ENCODE data around the gene SERPINC1. TPM values are rescaled to one million over a fixed set of nuclear protein-coding genes. Genes with fewer than 3 reads are reported as not detected.

SERPINC1 gene
- total and polyA plus RNA-seq, 9 of the 15 experiments (the other 6 are each of a cell fraction or from before 2014, with no cell fraction given): 0.07 to 1.2 (median 0.50) TPM

DNA sequence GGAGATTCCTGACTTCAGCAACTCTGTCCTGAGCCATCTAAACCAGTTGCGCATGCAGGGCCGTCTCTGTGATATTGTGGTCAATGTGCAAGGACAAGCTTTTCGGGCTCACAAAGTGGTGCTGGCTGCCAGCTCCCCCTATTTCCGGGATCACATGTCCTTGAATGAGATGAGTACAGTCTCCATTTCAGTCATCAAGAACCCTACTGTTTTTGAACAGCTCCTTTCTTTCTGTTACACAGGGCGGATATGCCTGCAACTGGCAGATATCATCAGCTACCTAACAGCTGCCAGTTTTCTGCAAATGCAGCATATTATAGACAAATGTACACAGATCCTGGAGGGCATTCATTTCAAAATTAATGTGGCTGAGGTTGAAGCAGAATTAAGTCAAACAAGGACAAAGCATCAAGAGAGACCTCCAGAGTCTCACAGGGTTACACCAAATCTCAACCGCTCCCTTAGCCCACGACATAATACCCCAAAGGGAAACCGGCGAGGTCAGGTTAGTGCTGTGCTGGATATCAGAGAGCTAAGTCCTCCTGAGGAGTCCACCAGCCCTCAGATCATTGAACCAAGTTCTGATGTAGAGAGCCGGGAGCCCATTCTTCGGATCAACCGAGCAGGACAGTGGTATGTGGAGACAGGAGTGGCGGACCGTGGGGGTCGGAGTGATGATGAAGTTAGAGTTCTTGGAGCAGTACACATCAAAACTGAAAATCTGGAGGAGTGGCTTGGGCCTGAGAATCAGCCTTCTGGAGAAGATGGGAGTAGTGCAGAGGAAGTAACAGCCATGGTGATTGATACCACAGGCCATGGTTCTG is 46.7 kb downstream of the SERPINC1 start (continued):
- TF ChIP-seq, protein P1, sequence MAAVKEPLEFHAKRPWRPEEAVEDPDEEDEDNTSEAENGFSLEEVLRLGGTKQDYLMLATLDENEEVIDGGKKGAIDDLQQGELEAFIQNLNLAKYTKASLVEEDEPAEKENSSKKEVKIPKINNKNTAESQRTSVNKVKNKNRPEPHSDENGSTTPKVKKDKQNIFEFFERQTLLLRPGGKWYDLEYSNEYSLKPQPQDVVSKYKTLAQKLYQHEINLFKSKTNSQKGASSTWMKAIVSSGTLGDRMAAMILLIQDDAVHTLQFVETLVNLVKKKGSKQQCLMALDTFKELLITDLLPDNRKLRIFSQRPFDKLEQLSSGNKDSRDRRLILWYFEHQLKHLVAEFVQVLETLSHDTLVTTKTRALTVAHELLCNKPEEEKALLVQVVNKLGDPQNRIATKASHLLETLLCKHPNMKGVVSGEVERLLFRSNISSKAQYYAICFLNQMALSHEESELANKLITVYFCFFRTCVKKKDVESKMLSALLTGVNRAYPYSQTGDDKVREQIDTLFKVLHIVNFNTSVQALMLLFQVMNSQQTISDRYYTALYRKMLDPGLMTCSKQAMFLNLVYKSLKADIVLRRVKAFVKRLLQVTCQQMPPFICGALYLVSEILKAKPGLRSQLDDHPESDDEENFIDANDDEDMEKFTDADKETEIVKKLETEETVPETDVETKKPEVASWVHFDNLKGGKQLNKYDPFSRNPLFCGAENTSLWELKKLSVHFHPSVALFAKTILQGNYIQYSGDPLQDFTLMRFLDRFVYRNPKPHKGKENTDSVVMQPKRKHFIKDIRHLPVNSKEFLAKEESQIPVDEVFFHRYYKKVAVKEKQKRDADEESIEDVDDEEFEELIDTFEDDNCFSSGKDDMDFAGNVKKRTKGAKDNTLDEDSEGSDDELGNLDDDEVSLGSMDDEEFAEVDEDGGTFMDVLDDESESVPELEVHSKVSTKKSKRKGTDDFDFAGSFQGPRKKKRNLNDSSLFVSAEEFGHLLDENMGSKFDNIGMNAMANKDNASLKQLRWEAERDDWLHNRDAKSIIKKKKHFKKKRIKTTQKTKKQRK (IDR thresholded peaks at IDR 0.05; ENCODE audit: borderline replicate concordance, low read depth, low read length): no peak
- no peak for TF ChIP-seq RB1 (IDR thresholded peaks at IDR 0.05; ENCODE audit: low read depth)
- no peak for TF ChIP-seq ZNF785 (CRISPR knock-in tag; IDR thresholded peaks at IDR 0.05)
- no peak for TF ChIP-seq CEBPB (tag; IDR thresholded peaks at IDR 0.05)
- TF ChIP-seq, protein P2, sequence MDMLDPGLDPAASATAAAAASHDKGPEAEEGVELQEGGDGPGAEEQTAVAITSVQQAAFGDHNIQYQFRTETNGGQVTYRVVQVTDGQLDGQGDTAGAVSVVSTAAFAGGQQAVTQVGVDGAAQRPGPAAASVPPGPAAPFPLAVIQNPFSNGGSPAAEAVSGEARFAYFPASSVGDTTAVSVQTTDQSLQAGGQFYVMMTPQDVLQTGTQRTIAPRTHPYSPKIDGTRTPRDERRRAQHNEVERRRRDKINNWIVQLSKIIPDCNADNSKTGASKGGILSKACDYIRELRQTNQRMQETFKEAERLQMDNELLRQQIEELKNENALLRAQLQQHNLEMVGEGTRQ (CRISPR knock-in tag; IDR thresholded peaks at IDR 0.05): peak; percentile 47; the same call in 1 of the 2 replicates
- TF ChIP-seq, protein P3, sequence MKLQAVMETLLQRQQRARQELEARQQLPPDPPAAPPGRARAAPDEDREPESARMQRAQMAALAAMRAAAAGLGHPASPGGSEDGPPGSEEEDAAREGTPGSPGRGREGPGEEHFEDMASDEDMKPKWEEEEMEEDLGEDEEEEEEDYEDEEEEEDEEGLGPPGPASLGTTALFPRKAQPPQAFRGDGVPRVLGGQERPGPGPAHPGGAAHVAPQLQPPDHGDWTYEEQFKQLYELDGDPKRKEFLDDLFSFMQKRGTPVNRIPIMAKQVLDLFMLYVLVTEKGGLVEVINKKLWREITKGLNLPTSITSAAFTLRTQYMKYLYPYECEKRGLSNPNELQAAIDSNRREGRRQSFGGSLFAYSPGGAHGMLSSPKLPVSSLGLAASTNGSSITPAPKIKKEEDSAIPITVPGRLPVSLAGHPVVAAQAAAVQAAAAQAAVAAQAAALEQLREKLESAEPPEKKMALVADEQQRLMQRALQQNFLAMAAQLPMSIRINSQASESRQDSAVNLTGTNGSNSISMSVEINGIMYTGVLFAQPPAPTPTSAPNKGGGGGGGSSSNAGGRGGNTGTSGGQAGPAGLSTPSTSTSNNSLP (IDR thresholded peaks at IDR 0.05; ENCODE audit: borderline replicate concordance, low read depth, low read length): no peak
- no peak for TF ChIP-seq ZNF124 (CRISPR knock-in tag; IDR thresholded peaks at IDR 0.05)
- 0 out of 2 replicates have a peak, but pooled peaks have one; percentile 23 for TF ChIP-seq MIER1 (IDR thresholded peaks at IDR 0.05; ENCODE audit: low read depth)
- TF ChIP-seq, protein P4, sequence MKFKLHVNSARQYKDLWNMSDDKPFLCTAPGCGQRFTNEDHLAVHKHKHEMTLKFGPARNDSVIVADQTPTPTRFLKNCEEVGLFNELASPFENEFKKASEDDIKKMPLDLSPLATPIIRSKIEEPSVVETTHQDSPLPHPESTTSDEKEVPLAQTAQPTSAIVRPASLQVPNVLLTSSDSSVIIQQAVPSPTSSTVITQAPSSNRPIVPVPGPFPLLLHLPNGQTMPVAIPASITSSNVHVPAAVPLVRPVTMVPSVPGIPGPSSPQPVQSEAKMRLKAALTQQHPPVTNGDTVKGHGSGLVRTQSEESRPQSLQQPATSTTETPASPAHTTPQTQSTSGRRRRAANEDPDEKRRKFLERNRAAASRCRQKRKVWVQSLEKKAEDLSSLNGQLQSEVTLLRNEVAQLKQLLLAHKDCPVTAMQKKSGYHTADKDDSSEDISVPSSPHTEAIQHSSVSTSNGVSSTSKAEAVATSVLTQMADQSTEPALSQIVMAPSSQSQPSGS (CRISPR knock-in tag; IDR thresholded peaks at IDR 0.05): no peak
- no peak for TF ChIP-seq GTF2A2 (tag; IDR thresholded peaks at IDR 0.05)
- TF ChIP-seq MYC (IDR thresholded peaks at IDR 0.05; ENCODE audit: low read depth, low read length): peak; percentile 15; the same call in 1 of the 2 replicates
- TF ChIP-seq MYC (CRISPR knock-in tag; IDR thresholded peaks at IDR 0.05; ENCODE audit: borderline replicate concordance, low read depth): 0 out of 2 replicates have a peak, but pooled peaks have one; percentile 14
- no peak for TF ChIP-seq NCOR1 (IDR thresholded peaks at IDR 0.05)
- TF ChIP-seq, protein P5, sequence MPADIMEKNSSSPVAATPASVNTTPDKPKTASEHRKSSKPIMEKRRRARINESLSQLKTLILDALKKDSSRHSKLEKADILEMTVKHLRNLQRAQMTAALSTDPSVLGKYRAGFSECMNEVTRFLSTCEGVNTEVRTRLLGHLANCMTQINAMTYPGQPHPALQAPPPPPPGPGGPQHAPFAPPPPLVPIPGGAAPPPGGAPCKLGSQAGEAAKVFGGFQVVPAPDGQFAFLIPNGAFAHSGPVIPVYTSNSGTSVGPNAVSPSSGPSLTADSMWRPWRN (IDR thresholded peaks at IDR 0.05; ENCODE audit: low read depth): no peak
- no peak for TF ChIP-seq POLR2AphosphoS2 (IDR thresholded peaks at IDR 0.05; ENCODE audit: low read length)
- TF ChIP-seq ZNF699 (CRISPR knock-in tag; IDR thresholded peaks at IDR 0.05; ENCODE audit: insufficient replicate concordance): no peak
- TF ChIP-seq HOXB6 (CRISPR knock-in tag; IDR thresholded peaks at IDR 0.05; ENCODE audit: borderline replicate concordance): no peak
- no peak for TF ChIP-seq TEAD2 (tag; IDR thresholded peaks at IDR 0.05)
- TF ChIP-seq HNRNPK (IDR thresholded peaks at IDR 0.05; ENCODE audit: low read depth, low read length, poor library complexity, severe bottlenecking): no peak

Data from K562 (cell line).